GM12891 (cell line): ENCODE measurements around the gene UBE2G1.

Experiments used
- DNase-seq: peaks from one replicate; pipeline ENCODE4 v3.0.0; 2011; ENCODE audit warnings: low spot score; ENCODE audit not compliant: insufficient read length
- FAIRE-seq: peaks from 2 replicates; lab custom pipeline; 2011; peaks lifted over from hg19 to GRCh38; lab: Jason Lieb, UNC
- PAX5 ChIP-seq: IDR thresholded peaks from 2 replicates; pipeline ENCODE4 v1.6.1; 2011; ENCODE audit warnings: low read length, moderate library complexity, mild to moderate bottlenecking; ENCODE audit not compliant: insufficient read depth, severe bottlenecking
- POLR2A ChIP-seq: IDR thresholded peaks from 2 replicates; pipeline ENCODE4 v1.6.1; 2011; ENCODE audit warnings: low read depth, low read length, control low read depth
- POLR2AphosphoS5 ChIP-seq: IDR thresholded peaks from 2 replicates; pipeline ENCODE4 v1.6.1; 2011; ENCODE audit warnings: low read depth, low read length, control low read depth
- POU2F2 ChIP-seq: IDR thresholded peaks from 2 replicates; pipeline ENCODE4 v1.6.1; 2011; ENCODE audit warnings: low read depth, mild to moderate bottlenecking, control low read depth, low read length, moderate library complexity
- SPI1 ChIP-seq: IDR thresholded peaks from 2 replicates; pipeline ENCODE4 v1.6.1; 2011; ENCODE audit warnings: low read depth, low read length, control low read depth
- TAF1 ChIP-seq: IDR thresholded peaks from 2 replicates; pipeline ENCODE4 v1.6.1; 2011; ENCODE audit warnings: low read depth, low read length, control low read depth

The UBE2G1 gene

DNA sequence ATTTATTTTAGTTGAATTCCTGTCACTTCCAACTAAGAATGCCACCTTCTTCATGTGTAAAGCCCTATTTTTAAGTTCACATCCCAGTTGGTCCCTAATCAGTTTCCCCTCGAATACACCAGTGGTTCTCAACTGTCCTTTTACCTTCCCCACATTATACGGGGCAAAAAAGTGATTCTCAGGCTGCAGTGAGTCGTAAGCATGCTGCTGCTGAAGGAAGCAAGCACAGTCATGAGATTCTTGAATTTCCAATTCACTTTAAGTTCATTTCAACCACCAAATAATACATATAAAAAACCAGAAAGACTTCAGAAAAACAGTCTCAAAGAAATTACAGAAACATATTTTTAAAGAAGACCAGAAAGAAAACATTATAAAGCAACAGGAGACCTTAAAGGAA, 47.9 kb downstream of the UBE2G1 start:
- TF ChIP-seq POU2F2 (no peak), SPI1 (no peak), POLR2AphosphoS5 (no peak), PAX5 (no peak)
- DNase-seq: no peak
- peak; percentile 60 for FAIRE-seq

DNA sequence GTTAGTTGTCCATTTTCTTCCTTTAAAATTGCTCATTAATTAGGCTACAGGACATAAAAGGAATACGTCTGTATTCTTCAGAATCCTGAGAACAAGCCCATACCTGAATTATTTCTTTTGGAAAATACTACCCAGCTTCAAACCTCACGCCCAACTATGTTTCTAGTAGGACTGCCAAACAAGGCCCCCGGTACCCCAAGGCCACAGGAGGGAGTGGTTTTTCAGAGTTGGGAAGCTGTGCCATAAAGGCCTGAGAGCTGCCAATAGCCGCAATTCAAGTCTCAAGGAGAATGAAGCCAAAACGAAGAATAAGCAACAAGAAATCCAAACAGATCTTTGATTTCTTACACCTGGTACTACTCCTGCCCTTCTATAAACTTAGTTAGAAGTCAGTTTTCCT, 48.3 kb downstream of the UBE2G1 start:
- TF ChIP-seq POLR2AphosphoS5: no peak
- TF ChIP-seq POU2F2: no peak
- no peak for FAIRE-seq
- no peak for DNase-seq

DNA sequence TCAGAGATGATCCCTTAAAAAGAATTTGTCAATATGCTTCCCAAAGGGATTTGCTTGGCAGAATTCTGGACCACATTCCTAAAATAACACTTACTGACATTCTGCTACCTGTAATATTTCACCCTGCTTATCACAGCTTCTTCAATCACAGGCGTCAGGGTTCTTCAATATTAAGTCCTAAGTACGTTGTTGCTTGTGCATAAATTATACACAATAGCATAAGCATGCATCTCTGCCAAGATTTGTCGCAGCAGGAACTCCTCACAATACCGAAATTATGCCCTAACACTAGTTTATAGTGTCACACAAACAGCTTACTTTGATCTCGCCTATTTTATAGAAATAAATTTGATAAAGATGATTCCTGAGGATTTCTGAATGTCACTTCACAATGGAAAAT, 48.9 kb downstream of the UBE2G1 start:
- no peak for TF ChIP-seq POU2F2
- TF ChIP-seq TAF1: no peak
- TF ChIP-seq SPI1: no peak
- TF ChIP-seq POLR2AphosphoS5: no peak
- TF ChIP-seq PAX5: no peak
- no peak for TF ChIP-seq POLR2A
- no peak for FAIRE-seq
- no peak for DNase-seq

DNA sequence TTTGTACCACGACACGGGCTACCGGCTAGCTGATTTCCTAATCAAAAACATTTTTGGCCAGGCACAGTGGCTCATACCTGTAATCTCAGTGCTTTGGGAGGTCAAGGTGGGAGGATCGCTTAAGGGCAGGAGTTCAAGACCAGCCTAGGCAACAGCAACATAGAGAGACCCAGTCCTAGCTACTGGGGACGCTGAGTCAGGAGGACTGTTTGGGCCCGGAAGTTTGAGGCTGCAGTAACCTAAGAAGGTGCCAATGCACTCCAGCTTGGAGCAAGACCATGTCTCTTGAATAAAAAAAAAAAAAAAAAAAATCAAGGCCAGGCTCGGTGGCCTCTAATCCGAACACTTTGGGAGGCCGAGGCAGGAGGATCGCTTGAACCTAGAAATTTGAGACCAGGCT, 49.8 kb downstream of the UBE2G1 start:
- TF ChIP-seq POLR2A: no peak
- TF ChIP-seq PAX5: no peak
- no peak for TF ChIP-seq POLR2AphosphoS5
- no peak for TF ChIP-seq SPI1
- no peak for TF ChIP-seq POU2F2
- no peak for TF ChIP-seq TAF1
- FAIRE-seq (no peak), DNase-seq (no peak)

DNA sequence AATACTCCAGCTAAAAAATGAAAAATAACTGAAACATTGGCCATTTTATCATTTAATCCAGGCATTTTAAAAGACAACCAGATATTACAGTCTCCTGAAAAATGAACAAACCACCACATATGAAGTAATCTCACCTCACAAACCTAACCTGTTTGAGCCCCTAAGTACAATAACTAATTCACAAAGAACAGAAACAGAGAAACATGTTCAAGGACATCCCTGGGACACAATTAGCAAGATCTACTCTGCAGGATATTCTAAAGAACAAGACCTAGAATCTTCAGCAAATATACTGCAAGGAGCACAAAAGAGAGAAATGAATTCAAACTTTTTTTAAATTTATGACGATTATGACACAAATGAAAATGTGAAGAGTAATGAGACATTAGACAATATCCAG, 51.9 kb downstream of the UBE2G1 start:
- DNase-seq (no peak), FAIRE-seq (no peak)
- TF ChIP-seq POLR2AphosphoS5 (no peak), SPI1 (no peak), PAX5 (no peak), POLR2A (no peak), TAF1 (no peak), POU2F2 (no peak)

DNA sequence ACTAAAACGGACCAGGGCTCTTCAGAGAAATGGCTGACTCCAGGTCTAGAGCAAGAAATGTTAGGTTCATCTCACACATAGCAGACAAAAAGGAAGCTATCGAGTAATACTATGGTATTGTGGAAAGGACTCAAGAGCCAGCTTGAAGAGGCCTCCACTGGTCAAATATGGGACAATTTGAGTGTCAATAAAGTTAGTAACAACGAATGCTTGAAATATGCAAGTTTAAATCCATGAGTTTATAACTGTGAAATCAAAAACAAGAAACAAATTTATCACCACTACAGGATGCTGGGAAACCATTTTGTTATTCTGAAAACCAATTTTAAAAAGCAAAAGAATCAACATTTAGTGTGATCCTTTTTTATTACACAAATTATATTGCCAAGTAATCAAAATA, 52.3 kb downstream of the UBE2G1 start:
- TF ChIP-seq PAX5 (no peak), POU2F2 (no peak), SPI1 (no peak), TAF1 (no peak), POLR2A (no peak), POLR2AphosphoS5 (no peak)
- DNase-seq (no peak), FAIRE-seq (peak; percentile 13)

DNA sequence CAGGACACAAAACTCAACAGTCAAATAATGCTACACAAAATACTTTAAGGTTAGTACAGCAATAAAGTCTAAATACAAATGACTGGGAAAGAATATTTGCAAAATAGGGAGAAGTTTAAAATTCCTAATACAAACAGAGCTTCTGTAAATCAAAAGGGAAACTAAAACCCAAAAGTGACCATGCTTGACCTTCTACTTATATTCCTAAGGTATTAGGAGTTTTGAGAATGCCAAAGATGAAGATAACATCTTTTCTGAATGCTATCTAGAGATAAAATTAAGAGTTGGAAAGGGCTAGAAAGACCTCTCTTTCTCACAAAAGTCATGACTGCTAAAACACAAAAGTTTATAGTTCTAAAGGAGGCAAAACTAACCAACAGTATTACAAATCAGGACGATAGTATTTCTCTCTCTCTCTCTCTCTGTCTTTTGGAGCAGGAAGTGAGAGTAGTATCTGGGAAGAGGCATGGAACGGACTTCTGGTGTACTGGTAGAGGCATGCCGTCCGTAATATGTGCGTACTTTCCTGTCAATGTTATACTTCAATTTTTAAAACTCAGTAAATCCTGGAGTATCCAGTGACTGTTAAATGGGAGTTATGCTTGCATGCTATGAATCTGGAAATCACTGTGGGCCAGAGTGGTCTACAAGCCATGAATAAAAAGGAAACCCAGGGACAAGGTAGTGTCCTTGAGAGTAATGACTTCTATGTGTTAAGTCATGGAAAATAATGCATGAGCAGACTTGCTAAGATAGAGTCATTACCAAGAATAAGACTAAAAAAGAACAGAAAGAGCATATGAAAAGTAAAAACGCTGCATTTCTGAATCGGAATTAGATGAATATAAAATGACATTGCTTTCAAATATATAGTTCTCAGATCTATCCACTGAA, 53.0 kb downstream of the UBE2G1 start:
- FAIRE-seq: peak; percentile 28
- DNase-seq: no peak
- TF ChIP-seq SPI1 (peak; percentile 46), POLR2A (no peak)

DNA sequence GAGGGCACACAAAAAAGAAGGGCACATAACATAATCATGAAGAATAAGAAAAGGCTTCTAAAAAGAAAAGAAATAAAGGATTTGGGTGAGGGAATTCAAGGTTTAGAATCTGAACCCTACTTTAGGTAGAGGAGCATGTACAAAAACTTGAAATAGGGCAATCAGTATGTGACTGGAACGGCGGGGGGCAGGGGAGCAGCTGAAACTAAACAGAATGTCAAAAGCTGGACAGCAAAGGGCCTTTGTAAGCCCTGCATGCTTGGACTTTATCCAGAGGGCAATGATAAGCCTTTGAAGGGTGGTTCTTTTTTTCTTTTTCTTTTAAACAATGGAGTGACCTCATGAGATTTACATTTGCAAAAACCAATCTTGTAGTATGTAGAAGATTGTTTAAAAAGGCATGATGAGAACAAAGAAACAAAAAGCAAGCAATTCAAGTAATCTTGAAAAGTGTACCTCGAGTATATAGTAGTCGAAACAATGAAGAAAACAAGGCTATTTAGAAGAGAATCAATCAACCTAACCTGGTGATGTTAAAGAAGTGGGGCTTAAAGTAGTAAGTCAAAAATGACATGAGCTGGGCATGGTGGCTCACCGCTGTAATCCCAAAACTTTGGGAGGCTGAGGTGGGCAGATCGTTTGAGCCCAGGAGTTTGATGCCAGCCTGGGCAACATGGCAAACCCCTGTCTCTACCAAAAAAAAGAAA, 56.0 kb downstream of the UBE2G1 start:
- FAIRE-seq: no peak
- no peak for TF ChIP-seq POU2F2
- no peak for TF ChIP-seq PAX5
- no peak for TF ChIP-seq SPI1
- no peak for TF ChIP-seq POLR2A
- no peak for TF ChIP-seq POLR2AphosphoS5
- no peak for DNase-seq

DNA sequence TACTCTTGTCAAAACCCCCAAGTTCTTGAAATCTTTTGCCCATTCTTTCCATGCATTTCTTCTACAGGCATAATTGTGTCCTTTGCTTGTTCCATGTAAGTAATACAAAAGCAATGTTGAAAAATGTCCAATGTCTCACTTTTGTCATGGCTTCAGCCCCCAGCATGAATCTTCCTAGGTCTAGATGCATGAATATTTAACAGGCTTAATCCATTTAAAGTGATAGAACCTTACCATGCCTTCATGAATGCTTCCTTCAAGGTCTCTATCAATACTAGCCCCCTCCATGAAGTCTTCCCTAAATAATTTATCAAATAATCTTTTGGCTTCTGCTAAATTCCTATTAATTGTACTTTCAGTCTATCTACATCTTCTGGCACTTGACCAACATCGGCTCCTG, 56.6 kb downstream of the UBE2G1 start:
- TF ChIP-seq PAX5 (no peak), TAF1 (no peak), SPI1 (no peak), POLR2A (no peak), POU2F2 (no peak), POLR2AphosphoS5 (no peak)
- FAIRE-seq (no peak), DNase-seq (no peak)

DNA sequence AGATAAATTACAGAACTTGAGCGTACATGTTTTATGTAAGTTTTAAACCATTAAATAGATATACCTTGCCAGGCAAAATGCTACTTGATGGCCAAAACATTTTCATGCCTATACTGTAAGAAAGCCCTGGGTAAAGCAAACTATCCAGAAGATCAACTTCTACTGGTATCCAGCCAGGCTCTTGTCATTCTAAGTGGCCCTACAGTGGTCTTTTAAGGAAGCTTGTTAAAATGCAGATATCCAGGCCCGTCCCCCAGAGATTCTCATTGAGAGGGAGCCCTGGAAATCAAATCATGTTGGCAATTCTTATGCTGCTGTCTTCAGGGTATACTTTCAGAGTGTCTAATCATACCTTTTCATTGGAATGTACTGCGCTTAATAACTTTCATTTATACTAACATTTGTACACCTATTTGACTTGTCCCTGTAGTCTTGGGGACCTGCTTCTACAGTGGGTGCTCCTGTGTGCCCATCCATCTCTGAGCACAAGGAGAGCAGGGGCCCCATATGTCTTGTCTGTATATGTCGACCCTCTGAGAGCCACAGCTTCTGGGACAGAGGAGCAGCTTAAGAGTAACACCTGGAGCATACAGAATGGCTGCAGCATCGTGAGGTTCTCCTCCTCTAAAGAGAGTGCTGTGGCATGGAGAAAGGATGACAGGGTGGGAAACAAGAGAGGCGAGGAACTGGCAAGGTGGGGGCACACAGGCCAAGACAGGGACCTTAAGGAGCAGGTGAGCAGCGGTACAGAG, 59.1 kb downstream of the UBE2G1 start:
- FAIRE-seq: no peak

More for the DNA sequence above, 59.1 kb downstream of the UBE2G1 start:
- TF ChIP-seq TAF1 (no peak), PAX5 (no peak), SPI1 (no peak), POU2F2 (no peak), POLR2A (no peak)
- DNase-seq: no peak
